ENCODE results near the gene CHEK2. TPM values are rescaled to one million over a fixed set of nuclear protein-coding genes. Genes with fewer than 3 reads are reported as not detected.

The CHEK2 gene
- total RNA-seq, 1 experiment from 2014 or later: 61.1 TPM

DNA sequence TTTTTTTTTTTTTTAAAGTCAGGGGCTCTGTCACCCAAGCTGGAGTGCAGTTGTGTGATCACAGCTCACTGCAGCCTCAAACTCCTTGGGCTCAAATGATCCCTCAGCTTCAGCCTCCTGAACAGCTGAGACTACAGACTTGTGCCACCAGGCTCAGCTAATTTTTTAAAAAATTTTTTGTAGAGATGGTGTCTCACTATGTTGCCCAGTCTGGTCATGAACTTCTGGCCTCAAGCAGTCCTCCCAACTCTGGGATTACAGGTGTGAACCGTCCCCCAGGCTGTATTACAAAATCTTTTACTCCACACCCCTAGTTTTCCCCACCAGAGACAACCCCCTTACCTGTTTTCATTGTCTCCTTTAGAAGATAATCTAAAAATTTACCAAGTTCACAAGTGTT lies 32.8 kb upstream of the CHEK2 start:
- no peak for TF ChIP-seq CTCF (conservative IDR thresholded peaks at IDR 0.05)
- no peak overlapping the region for H4K91ac ChIP-seq (ENCODE audit: insufficient read length, low read depth, low read length)
- H3K9me3 Mint-ChIP-seq: peaks cover 0 to 6% of the 10 kb centered on the region in 2 experiments; a peak in 3 of 5 replicates
- H2BK5ac ChIP-seq (ENCODE audit: insufficient read length, low read length): no peak overlapping the region
- no peak overlapping the region for H3K27ac ChIP-seq (ENCODE audit: insufficient read length, low read depth, low read length)
- H3K23me2 ChIP-seq (ENCODE audit: insufficient read length, low read depth, low read length, poor library complexity, severe bottlenecking): no peaks in the 10 kb centered on the region
- no peak overlapping the region for H3K56ac ChIP-seq (ENCODE audit: insufficient read length, low read depth, low read length)
- no peak overlapping the region for H3K9ac ChIP-seq (ENCODE audit: extremely low read depth, insufficient read length, low read length)
- H2AFZ ChIP-seq (ENCODE audit: low read length): no peak overlapping the region
- peaks cover 3% of the 10 kb centered on the region for H3K79me1 ChIP-seq (ENCODE audit: insufficient read depth, low read depth, low read length, poor library complexity, severe bottlenecking)
- no peaks in the 10 kb centered on the region for H4K20me1 ChIP-seq (ENCODE audit: control insufficient read depth, insufficient read depth, insufficient read length)
- no peak overlapping the region for H3K4me2 ChIP-seq (ENCODE audit: insufficient read depth, insufficient read length, low read length)
- no peak overlapping the region for H2BK120ac ChIP-seq (ENCODE audit: low read depth, low read length, poor library complexity, severe bottlenecking)
- no peak overlapping the region for H3K4ac ChIP-seq (ENCODE audit: low read depth, low read length)
- H3K23ac ChIP-seq (ENCODE audit: insufficient read length, low read depth, low read length): no peak overlapping the region
- no peaks in the 10 kb centered on the region for H3K27me3 Mint-ChIP-seq (ENCODE audit: low read depth)
- peaks cover 19 to 45% (median 41%) of the 10 kb centered on the region in 3 experiments; a peak in 6 of 7 replicates for H3K36me3 Mint-ChIP-seq (ENCODE audit: insufficient read depth in 1 of 3, low read depth in 3 of 3)
- H3K4me3 Mint-ChIP-seq: peak overlapping the region; percentile 55 to 80; a peak in 3 of 5 replicates
- no peaks in the 10 kb centered on the region for H3K9me3 ChIP-seq (ENCODE audit: control insufficient read depth, low read depth, low read length)
- H3K27ac Mint-ChIP-seq: no peak overlapping the region; a peak in 1 of 7 replicates
- no peak overlapping the region for H2BK12ac ChIP-seq (ENCODE audit: insufficient read length, low read depth, low read length)
- DNase-seq: no peak
- no peak overlapping the region for H2BK20ac ChIP-seq (ENCODE audit: low read depth, low read length, poor library complexity, severe bottlenecking)
- H2AK5ac ChIP-seq (ENCODE audit: insufficient read length, low read length): no peak overlapping the region
- H2BK15ac ChIP-seq (ENCODE audit: low read depth, low read length): no peak overlapping the region
- H3K79me2 ChIP-seq (ENCODE audit: insufficient read depth, low read length): no peaks in the 10 kb centered on the region; the same call in 1 of the 2 replicates
- H3K4me1 ChIP-seq (ENCODE audit: insufficient read depth, low read length): no peaks in the 10 kb centered on the region
- H3K27me3 ChIP-seq (ENCODE audit: insufficient read depth, low read length): no peaks in the 10 kb centered on the region
- H3T11ph ChIP-seq (ENCODE audit: low read length): no peak overlapping the region
- no CpG with 5 or more reads among the region's 1 CpG for WGBS (ENCODE audit: extremely low coverage, insufficient read length, low lambda C conversion rate)
- peaks cover 9 to 12% of the 10 kb centered on the region in 2 experiments for H3K4me1 Mint-ChIP-seq
- no peak overlapping the region for H4K5ac ChIP-seq (ENCODE audit: insufficient read length, low read depth, low read length)
- H4K8ac ChIP-seq (replicated peaks; ENCODE audit: insufficient read length, low read depth, low read length): no peak overlapping the region
- H3K14ac ChIP-seq (ENCODE audit: insufficient read depth, low read length): no peak overlapping the region
- H3K18ac ChIP-seq (ENCODE audit: insufficient read length, low read depth, low read length): no peak overlapping the region

All from H9 (cell line).